ENCODE measurements around the gene PAGR1. TPM values are rescaled to one million over a fixed set of nuclear protein-coding genes. Genes with fewer than 3 reads are reported as not detected.

PAGR1 gene
- total and polyA plus RNA-seq, 2 of the 13 experiments (the other 11 are each of a cell fraction or from before 2014, with no cell fraction given), result 9.8 to 66.4 TPM

DNA sequence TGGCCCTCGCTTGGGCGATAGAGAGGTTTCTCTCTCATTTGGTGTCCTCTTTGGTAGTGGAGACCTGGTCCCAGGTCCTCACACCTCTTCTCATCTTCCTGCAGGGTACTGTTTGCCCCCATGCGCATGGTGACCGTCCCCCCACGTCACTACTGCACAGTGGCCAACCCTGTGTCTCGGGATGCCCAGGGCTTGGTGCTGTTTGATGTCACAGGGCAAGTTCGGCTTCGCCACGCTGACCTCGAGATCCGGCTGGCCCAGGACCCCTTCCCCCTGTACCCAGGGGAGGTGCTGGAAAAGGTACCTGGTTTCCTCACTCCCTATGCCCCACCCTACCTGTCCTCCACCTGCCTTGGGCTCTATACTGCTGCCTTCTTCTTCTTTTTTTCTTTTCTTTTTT, 14.8 kb downstream of the PAGR1 start:
- in situ Hi-C loops (cut with HindIII; ENCODE audit: extremely low pct_ligation_motif_present, low pct_unique_long_range_greater_than_20kb), result no loop called here
- BruUV-seq (replicated peaks), result no TSS peak
- no peak for TF ChIP-seq EP300 (IDR thresholded peaks at IDR 0.05; ENCODE audit: low read depth in 2 of 2, low read length in 2 of 2)
- no peak for TF ChIP-seq EP300 (CRISPR knock-in tag; IDR thresholded peaks at IDR 0.05; ENCODE audit: borderline replicate concordance)
- no peak for TF ChIP-seq NR3C1 (CRISPR knock-in tag; IDR thresholded peaks at IDR 0.05)
- no peak for TF ChIP-seq NFKBIZ (CRISPR knock-in tag; IDR thresholded peaks at IDR 0.05)
- TF ChIP-seq DDIT3 (CRISPR knock-in tag; IDR thresholded peaks at IDR 0.05), result no peak
- no peak for TF ChIP-seq ARID2 (CRISPR knock-in tag; IDR thresholded peaks at IDR 0.05; ENCODE audit: borderline replicate concordance)
- TF ChIP-seq STAT5B (CRISPR knock-in tag; IDR thresholded peaks at IDR 0.05), result no peak
- TF ChIP-seq ELF1 (CRISPR knock-in tag; IDR thresholded peaks at IDR 0.05), result no peak
- TF ChIP-seq ZNF577 (CRISPR knock-in tag; IDR thresholded peaks at IDR 0.05; ENCODE audit: borderline replicate concordance, low read depth), result no peak
- TF ChIP-seq MYNN (CRISPR knock-in tag; IDR thresholded peaks at IDR 0.05; ENCODE audit: low read depth), result no peak
- no peak for TF ChIP-seq TEAD3 (CRISPR knock-in tag; optimal IDR thresholded peaks at IDR 0.05; ENCODE audit: borderline replicate concordance)
- TF ChIP-seq MLLT10 (CRISPR knock-in tag; IDR thresholded peaks at IDR 0.05), result no peak
- no peak for TF ChIP-seq NRL (CRISPR knock-in tag; IDR thresholded peaks at IDR 0.05; ENCODE audit: borderline replicate concordance)
- no peak for TF ChIP-seq JUND (CRISPR knock-in tag; IDR thresholded peaks at IDR 0.05)
- TF ChIP-seq TSC22D2 (CRISPR knock-in tag; IDR thresholded peaks at IDR 0.05; ENCODE audit: borderline replicate concordance), result no peak
- TF ChIP-seq CSRNP2 (CRISPR knock-in tag; conservative IDR thresholded peaks at IDR 0.05; ENCODE audit: low read depth), result no peak
- no peak for TF ChIP-seq ZNF713 (CRISPR knock-in tag; IDR thresholded peaks at IDR 0.05)
- TF ChIP-seq, protein P1, sequence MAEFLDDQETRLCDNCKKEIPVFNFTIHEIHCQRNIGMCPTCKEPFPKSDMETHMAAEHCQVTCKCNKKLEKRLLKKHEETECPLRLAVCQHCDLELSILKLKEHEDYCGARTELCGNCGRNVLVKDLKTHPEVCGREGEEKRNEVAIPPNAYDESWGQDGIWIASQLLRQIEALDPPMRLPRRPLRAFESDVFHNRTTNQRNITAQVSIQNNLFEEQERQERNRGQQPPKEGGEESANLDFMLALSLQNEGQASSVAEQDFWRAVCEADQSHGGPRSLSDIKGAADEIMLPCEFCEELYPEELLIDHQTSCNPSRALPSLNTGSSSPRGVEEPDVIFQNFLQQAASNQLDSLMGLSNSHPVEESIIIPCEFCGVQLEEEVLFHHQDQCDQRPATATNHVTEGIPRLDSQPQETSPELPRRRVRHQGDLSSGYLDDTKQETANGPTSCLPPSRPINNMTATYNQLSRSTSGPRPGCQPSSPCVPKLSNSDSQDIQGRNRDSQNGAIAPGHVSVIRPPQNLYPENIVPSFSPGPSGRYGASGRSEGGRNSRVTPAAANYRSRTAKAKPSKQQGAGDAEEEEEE (CRISPR knock-in tag; IDR thresholded peaks at IDR 0.05; ENCODE audit: borderline replicate concordance), result no peak
- no peak for TF ChIP-seq ZNF761 (CRISPR knock-in tag; conservative IDR thresholded peaks at IDR 0.05)
- no peak for TF ChIP-seq SNRNP70 (IDR thresholded peaks at IDR 0.05; ENCODE audit: low read depth, low read length)
- no peak for TF ChIP-seq NCOA2 (CRISPR knock-in tag; IDR thresholded peaks at IDR 0.05)
- no peak overlapping the region for H3K9ac ChIP-seq (ENCODE audit: insufficient read depth, low read depth, low read length)
- H3K36me3 ChIP-seq (replicated peaks in 1 of 2; ENCODE audit: control insufficient read depth in 1 of 2, insufficient read depth in 2 of 2, low read length in 2 of 2), result peaks cover 4 to 8% of the 10 kb centered on the region in 2 experiments; a peak in 3 of 5 replicates
- POLR2A ChIA-PET, result no interaction called here
- ATAC-seq (no peak), FAIRE-seq (no peak), DNase-seq (ENCODE audit: low spot score) (no peak)
- H3K4me3 ChIP-seq (replicated peaks in 1 of 3; ENCODE audit: insufficient read depth in 1 of 3, low read depth in 2 of 3, low read length in 3 of 3), result no peak overlapping the region
- no peak overlapping the region for H3K27ac ChIP-seq (ENCODE audit: extremely low read length, insufficient read depth, low read length)
- intact Hi-C loops (cut with micrococcal nuclease; ENCODE audit: unreplicated experiment), result no loop called here
- CTCF ChIA-PET (ENCODE audit: low intra/inter-chr PET ratio, low total read pairs), result no interaction called here
- no peak overlapping the region for H3K4me2 ChIP-seq (ENCODE audit: low read depth, low read length)
- H3K9me3 ChIP-seq (ENCODE audit: low read length), result no peaks in the 10 kb centered on the region
- peaks cover 49% of the 10 kb centered on the region for H3K4me1 ChIP-seq (ENCODE audit: insufficient read depth, low read length)
- WGBS (ENCODE audit: low lambda C conversion rate), result 98% methylated on average over 11 of the region's 11 CpGs
- H3K27me3 ChIP-seq (ENCODE audit: control insufficient read depth in 1 of 2, insufficient read depth in 2 of 2, low read length in 2 of 2), result no peaks in the 10 kb centered on the region
- no peaks in the 10 kb centered on the region for H3K79me2 ChIP-seq (ENCODE audit: insufficient read depth, low read length)
- no peak overlapping the region for H2AFZ ChIP-seq (ENCODE audit: low read length)
- no peaks in the 10 kb centered on the region for H4K20me1 ChIP-seq (ENCODE audit: insufficient read depth, low read length)

Data from HepG2 (cell line).